ENCODE results near the gene SPATA31D3. TPM values are rescaled to one million over a fixed set of nuclear protein-coding genes. Genes with fewer than 3 reads are reported as not detected.

The SPATA31D3 gene
- total and polyA plus RNA-seq, 2 donors (not counting 1 experiment from before 2014, with no cell fraction given): not detected

GRCh38 chr9:81974764-81975163 is 31.5 kb downstream of the SPATA31D3 start:
- H3K79me2 ChIP-seq (ENCODE audit: control insufficient read depth, insufficient read depth, low read length): no peaks in the 10 kb centered on the region
- H3K27ac ChIP-seq (ENCODE audit: insufficient read depth, low read length): no peak overlapping the region
- no peaks in the 10 kb centered on the region for H3K27me3 ChIP-seq (ENCODE audit: control insufficient read depth, insufficient read depth, low read length)
- H3K4me2 ChIP-seq (ENCODE audit: extremely low read depth, insufficient read depth, low read length): no peak overlapping the region
- no peaks in the 10 kb centered on the region for H3K9me3 ChIP-seq (ENCODE audit: control insufficient read depth, insufficient read depth, low read depth, low read length)
- no peaks in the 10 kb centered on the region for H3K4me1 ChIP-seq (ENCODE audit: control insufficient read depth, extremely low read depth, insufficient read depth, low read length)
- no peak overlapping the region for H2AFZ ChIP-seq (ENCODE audit: low read length)
- no peaks in the 10 kb centered on the region for H4K20me1 ChIP-seq (ENCODE audit: control insufficient read depth, extremely low read depth, insufficient read depth, low read length)
- TF ChIP-seq EZH2 (IDR thresholded peaks at IDR 0.05; ENCODE audit: low read length, missing control alignments) (no peak), CTCF (conservative IDR thresholded peaks at IDR 0.05 in 1 of 2, IDR thresholded peaks at IDR 0.05 in 1 of 2; ENCODE audit: low read depth in 1 of 2, low read length in 2 of 2) (no peak)
- no peak for DNase-seq (ENCODE audit: low read depth in 2 of 2)
- no peaks in the 10 kb centered on the region for H3K36me3 ChIP-seq (ENCODE audit: control insufficient read depth, insufficient read depth, low read length)
- H3K9ac ChIP-seq (ENCODE audit: insufficient read depth, low read length): no peak overlapping the region
- H3K4me3 ChIP-seq (replicated peaks in 1 of 4; ENCODE audit: control extremely low read depth in 1 of 4, insufficient read depth in 1 of 4, low read depth in 3 of 4, low read length in 4 of 4): no peak overlapping the region

- TF ChIP-seq EZH2 (IDR thresholded peaks at IDR 0.05; ENCODE audit: low read length, missing control alignments): no peak
- TF ChIP-seq CTCF (conservative IDR thresholded peaks at IDR 0.05 in 1 of 2, IDR thresholded peaks at IDR 0.05 in 1 of 2; ENCODE audit: low read depth in 1 of 2, low read length in 2 of 2): no peak
- Histone ChIP-seq H3K27ac (ENCODE audit: insufficient read depth, low read length) (no peak overlapping the region), H3K9me3 (ENCODE audit: control insufficient read depth, insufficient read depth, low read depth, low read length) (no peaks in the 10 kb centered on the region), H3K9ac (ENCODE audit: insufficient read depth, low read length) (no peak overlapping the region), H3K4me2 (ENCODE audit: extremely low read depth, insufficient read depth, low read length) (no peak overlapping the region), H3K36me3 (ENCODE audit: control insufficient read depth, insufficient read depth, low read length) (no peaks in the 10 kb centered on the region), H3K4me3 (replicated peaks in 1 of 4; ENCODE audit: control extremely low read depth in 1 of 4, insufficient read depth in 1 of 4, low read depth in 3 of 4, low read length in 4 of 4) (no peak overlapping the region), H2AFZ (ENCODE audit: low read length) (no peak overlapping the region), H3K4me1 (ENCODE audit: control insufficient read depth, extremely low read depth, insufficient read depth, low read length) (no peaks in the 10 kb centered on the region), H3K27me3 (ENCODE audit: control insufficient read depth, insufficient read depth, low read length) (no peaks in the 10 kb centered on the region), H4K20me1 (ENCODE audit: control insufficient read depth, extremely low read depth, insufficient read depth, low read length) (no peaks in the 10 kb centered on the region), H3K79me2 (ENCODE audit: control insufficient read depth, insufficient read depth, low read length) (no peaks in the 10 kb centered on the region)
- no peak for DNase-seq (ENCODE audit: low read depth in 2 of 2)
Observed at GRCh38 chr9:81976351-81976750, 33.1 kb downstream of the SPATA31D3 start.

- Histone ChIP-seq H3K79me2 (ENCODE audit: control insufficient read depth, insufficient read depth, low read length) (no peaks in the 10 kb centered on the region), H3K27ac (ENCODE audit: insufficient read depth, low read length) (no peak overlapping the region), H2AFZ (ENCODE audit: low read length) (no peak overlapping the region), H3K4me3 (replicated peaks in 1 of 4; ENCODE audit: control extremely low read depth in 1 of 4, insufficient read depth in 1 of 4, low read depth in 3 of 4, low read length in 4 of 4) (no peak overlapping the region), H3K9ac (ENCODE audit: insufficient read depth, low read length) (no peak overlapping the region), H3K27me3 (ENCODE audit: control insufficient read depth, insufficient read depth, low read length) (no peaks in the 10 kb centered on the region), H3K4me1 (ENCODE audit: control insufficient read depth, extremely low read depth, insufficient read depth, low read length) (no peaks in the 10 kb centered on the region), H3K9me3 (ENCODE audit: control insufficient read depth, insufficient read depth, low read depth, low read length) (no peaks in the 10 kb centered on the region), H3K4me2 (ENCODE audit: extremely low read depth, insufficient read depth, low read length) (no peak overlapping the region), H4K20me1 (ENCODE audit: control insufficient read depth, extremely low read depth, insufficient read depth, low read length) (no peaks in the 10 kb centered on the region), H3K36me3 (ENCODE audit: control insufficient read depth, insufficient read depth, low read length) (no peaks in the 10 kb centered on the region)
- TF ChIP-seq EZH2 (IDR thresholded peaks at IDR 0.05; ENCODE audit: low read length, missing control alignments) (no peak), CTCF (conservative IDR thresholded peaks at IDR 0.05 in 1 of 2, IDR thresholded peaks at IDR 0.05 in 1 of 2; ENCODE audit: low read depth in 1 of 2, low read length in 2 of 2) (no peak)
- peak in 1 of 2 donors; percentile 58 for DNase-seq (ENCODE audit: low read depth in 2 of 2)
Observed at GRCh38 chr9:81979196-81979595, 35.9 kb downstream of the SPATA31D3 start.
